Gastrocnemius medialis (tissue), 4 donors: ENCODE results near the gene SEPTIN10.

Source experiments
- POLR2A ChIP-seq, 2 donors: fragments of 450-650 bp; IDR thresholded peaks; one replicate each; pipeline ENCODE4 v1.6.1; 2017; ENCODE audit warnings: antibody characterized with exemption in 2 of 2, mild to moderate bottlenecking in 2 of 2, moderate library complexity in 2 of 2
- TF ChIP-seq, protein P1 (sequence below), 5 experiments: fragments of 450-650 bp in 3 of 5; fragments of 200-600 bp in 2 of 5; sonication (generic) in 2 of 5; IDR thresholded peaks in 4 of 5; conservative IDR thresholded peaks in 1 of 5; 1 replicate in 4 of 5; 2 replicates in 1 of 5; pipeline ENCODE4 v1.5.1; 2016 to 2019; ENCODE audit warnings: antibody characterized with exemption in 5 of 5, mild to moderate bottlenecking in 3 of 5, moderate library complexity in 3 of 5

DNA sequence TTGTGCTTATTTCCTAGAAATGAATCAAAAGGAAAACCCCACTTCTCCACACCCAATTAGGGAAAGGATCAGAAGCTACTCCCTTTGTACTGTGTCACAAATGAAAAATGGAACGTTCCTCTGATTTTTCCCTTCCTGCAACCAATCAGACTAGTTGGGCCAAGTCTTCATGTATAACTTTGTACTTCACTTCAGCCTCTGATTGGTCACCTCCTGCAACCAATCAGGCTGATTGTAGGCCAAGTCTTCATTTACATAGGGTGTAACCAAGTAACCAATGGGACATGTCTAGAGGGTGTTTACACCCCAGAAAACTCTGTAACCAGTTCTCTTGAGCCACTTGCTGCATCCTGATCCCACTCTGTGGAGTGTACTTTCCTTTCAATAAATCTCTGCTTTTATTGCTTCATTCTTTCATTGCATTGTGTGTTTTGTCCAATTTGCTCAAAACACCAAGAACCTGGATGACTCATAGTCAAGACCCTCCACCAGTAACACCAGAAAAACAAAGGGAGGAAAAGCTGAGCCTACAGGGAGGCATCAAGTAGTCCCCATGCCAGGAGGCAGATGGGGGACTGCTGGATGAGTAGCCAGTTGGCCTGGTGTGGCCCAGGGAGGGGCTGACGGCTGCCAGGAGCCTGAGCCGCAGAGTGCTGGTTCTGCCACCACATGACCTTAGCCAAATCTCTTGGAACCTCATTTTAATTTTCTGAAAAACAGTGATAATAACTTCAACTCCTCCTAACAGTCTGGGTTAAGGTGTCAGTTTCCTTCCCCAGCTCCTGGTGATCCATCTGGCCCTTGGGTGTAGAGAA lies 46.5 kb upstream of the SEPTIN10 start:
- TF ChIP-seq, protein P1, sequence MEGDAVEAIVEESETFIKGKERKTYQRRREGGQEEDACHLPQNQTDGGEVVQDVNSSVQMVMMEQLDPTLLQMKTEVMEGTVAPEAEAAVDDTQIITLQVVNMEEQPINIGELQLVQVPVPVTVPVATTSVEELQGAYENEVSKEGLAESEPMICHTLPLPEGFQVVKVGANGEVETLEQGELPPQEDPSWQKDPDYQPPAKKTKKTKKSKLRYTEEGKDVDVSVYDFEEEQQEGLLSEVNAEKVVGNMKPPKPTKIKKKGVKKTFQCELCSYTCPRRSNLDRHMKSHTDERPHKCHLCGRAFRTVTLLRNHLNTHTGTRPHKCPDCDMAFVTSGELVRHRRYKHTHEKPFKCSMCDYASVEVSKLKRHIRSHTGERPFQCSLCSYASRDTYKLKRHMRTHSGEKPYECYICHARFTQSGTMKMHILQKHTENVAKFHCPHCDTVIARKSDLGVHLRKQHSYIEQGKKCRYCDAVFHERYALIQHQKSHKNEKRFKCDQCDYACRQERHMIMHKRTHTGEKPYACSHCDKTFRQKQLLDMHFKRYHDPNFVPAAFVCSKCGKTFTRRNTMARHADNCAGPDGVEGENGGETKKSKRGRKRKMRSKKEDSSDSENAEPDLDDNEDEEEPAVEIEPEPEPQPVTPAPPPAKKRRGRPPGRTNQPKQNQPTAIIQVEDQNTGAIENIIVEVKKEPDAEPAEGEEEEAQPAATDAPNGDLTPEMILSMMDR (IDR thresholded peaks at IDR 0.05 in 4 of 5, conservative IDR thresholded peaks at IDR 0.05 in 1 of 5), result no peak
- TF ChIP-seq POLR2A (IDR thresholded peaks at IDR 0.05), result no peak
